Activated naive CD4-positive, alpha-beta T cell treated with anti-CD3 and anti-CD28 coated beads, Interleukin-2, amount 10 ng/mL, durations not matched to agents 7 days and 5 days (primary cell): ENCODE results near the gene MOCS1.

Experiments used
- CTCF ChIA-PET: fragments of 350-600 bp; sonication (Branson Sonifier 250); formaldehyde crosslinking; loops from one replicate; lab custom pipeline; 2021; ENCODE audit warnings: antibody characterized with exemption; lab: Charles Lee
- DNase-seq: peaks from one replicate; pipeline ENCODE4 v3.0.0-alpha.2; 2020
- H3K27ac Mint-ChIP-seq: one replicate; pipeline ENCODE4 v1.8.0; 2021; ENCODE audit warnings: mild to moderate bottlenecking, moderate library complexity, mixed read lengths
- H3K27me3 Mint-ChIP-seq: one replicate; pipeline ENCODE4 v1.8.0; 2021; ENCODE audit warnings: mild to moderate bottlenecking, mixed read lengths
- H3K36me3 Mint-ChIP-seq: one replicate; pipeline ENCODE4 v1.8.0; 2021; ENCODE audit warnings: mixed read lengths
- H3K4me1 Mint-ChIP-seq: one replicate; pipeline ENCODE4 v1.8.0; 2021; ENCODE audit warnings: mixed read lengths
- H3K4me3 Mint-ChIP-seq: one replicate; pipeline ENCODE4 v1.8.0; 2021; ENCODE audit warnings: mild to moderate bottlenecking, moderate library complexity, mixed read lengths
- H3K9me3 Mint-ChIP-seq: one replicate; pipeline ENCODE4 v1.8.0; 2021; ENCODE audit warnings: mixed read lengths

The MOCS1 gene

DNA sequence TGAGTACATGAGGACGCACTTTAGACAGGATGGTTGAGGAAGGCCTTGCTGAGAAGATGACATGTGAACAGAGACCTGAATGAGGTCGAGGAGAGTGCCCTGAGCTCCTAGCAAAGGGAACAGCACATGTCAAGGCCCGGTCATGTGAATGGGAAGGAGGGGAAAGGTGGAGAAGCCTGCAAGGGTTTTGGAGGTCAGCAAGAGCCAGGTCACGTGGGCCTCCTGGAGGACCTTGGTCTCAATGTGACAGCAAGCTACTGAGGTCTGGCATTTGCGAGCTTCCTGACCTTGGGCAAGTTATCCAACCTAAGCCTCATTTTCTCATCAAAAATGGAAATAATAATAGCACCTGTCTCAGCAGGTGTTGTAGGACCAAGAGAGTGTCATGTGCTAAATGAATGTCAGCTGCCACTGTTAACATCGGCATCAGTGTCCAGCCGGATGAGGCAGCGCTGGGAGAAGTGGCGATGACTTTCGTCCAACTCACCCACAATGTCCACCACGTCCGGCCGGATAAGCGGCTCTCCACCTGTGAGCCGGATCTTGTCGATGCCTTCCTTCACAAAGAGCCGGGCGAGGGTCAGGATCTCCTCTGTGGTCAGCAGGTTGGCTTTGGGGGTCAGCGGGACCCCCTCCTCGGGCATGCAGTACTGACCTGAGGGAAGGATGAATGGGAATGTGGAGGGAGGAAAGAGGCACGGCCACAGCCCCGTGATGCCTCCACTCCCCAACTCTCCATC lies 8.9 kb downstream of the MOCS1 start:
- Mint-ChIP-seq H3K27me3 (no peaks in the 10 kb centered on the region), H3K27ac (no peak overlapping the region), H3K4me3 (no peak overlapping the region), H3K36me3 (no peaks in the 10 kb centered on the region), H3K9me3 (peaks cover 5% of the 10 kb centered on the region), H3K4me1 (no peaks in the 10 kb centered on the region)
- no peak for DNase-seq
- CTCF ChIA-PET: no interaction called here

DNA sequence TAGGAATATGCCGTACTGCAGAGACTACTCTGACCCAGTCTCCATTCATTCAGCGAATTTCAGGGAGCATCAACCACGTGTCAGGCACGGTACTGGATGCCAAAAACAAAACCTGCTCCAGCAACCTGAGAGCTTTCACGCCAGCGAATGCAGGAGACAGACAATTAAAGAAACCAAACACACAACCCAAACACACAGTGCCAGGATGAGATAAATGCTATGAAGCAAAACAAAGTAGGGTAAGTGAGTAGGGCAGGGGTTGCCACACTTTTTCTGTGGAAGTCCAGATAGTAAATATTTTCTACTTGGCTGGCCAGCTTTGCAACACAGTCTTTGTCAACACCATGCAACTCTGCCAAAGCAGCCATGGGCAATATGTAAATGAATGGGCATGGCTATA lies 10.0 kb downstream of the MOCS1 start:
- H3K4me1 Mint-ChIP-seq: no peaks in the 10 kb centered on the region
- CTCF ChIA-PET: no interaction called here

DNA sequence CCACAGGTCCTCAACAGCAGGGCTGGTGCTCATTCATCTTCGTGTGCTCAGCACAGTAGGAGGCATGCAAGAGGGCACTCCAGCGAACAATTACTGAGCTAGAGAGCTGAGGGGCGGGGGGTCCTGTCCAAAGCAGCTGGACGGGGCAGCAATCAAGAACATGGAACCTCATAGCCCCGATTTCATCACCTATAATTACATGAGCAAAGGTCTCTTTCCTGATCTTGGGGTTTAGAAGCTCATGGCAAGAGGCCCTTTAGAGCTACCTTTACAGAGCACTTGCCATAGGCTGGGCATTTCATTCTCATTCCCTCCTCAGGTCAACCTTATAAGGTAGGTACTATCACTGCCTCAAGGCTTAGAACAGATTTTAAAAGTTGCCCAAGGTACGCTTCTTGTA lies 10.4 kb downstream of the MOCS1 start:
- Mint-ChIP-seq H3K27ac (no peak overlapping the region), H3K36me3 (no peaks in the 10 kb centered on the region), H3K9me3 (peaks cover 5% of the 10 kb centered on the region), H3K27me3 (no peaks in the 10 kb centered on the region), H3K4me1 (no peaks in the 10 kb centered on the region), H3K4me3 (no peak overlapping the region)
- no peak for DNase-seq
- CTCF ChIA-PET: interaction anchor here (0.6 kb wide), 1 partner anchor 1790 kb away, joined by 4 read pairs; no protein-coding TSS in a partner anchor

More for the DNA sequence above, 10.0 kb downstream of the MOCS1 start:
- Mint-ChIP-seq H3K36me3 (no peaks in the 10 kb centered on the region), H3K9me3 (peaks cover 5% of the 10 kb centered on the region), H3K27me3 (no peaks in the 10 kb centered on the region), H3K4me3 (no peak overlapping the region), H3K27ac (no peak overlapping the region)
- no peak for DNase-seq

DNA sequence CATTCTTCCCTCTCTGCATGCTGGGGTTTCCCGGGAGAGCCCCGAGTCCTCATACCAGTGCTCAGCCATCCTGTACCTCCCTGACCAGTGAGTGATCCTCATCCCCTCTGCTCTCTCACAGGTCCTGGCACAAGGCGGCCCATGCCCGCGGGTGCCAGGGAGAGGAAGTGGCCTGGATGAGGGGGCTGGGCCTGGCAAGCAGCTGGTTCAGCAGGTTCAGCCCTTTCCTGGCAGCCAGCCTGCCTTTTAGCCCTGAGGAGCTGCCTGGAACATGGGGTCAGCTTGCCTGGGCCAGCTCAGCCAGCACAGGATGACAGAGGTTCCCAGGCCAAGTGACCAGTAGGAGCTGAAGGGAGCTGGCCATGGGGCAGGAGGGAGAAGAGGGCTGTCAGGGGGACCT lies 10.9 kb downstream of the MOCS1 start:
- Mint-ChIP-seq H3K4me3 (no peak overlapping the region), H3K27me3 (no peaks in the 10 kb centered on the region), H3K9me3 (peaks cover 5% of the 10 kb centered on the region), H3K4me1 (no peaks in the 10 kb centered on the region), H3K27ac (no peak overlapping the region), H3K36me3 (no peaks in the 10 kb centered on the region)
- CTCF ChIA-PET: interaction anchor here (0.6 kb wide), 1 partner anchor 1790 kb away, joined by 4 read pairs; no protein-coding TSS in a partner anchor
- DNase-seq: no peak

DNA sequence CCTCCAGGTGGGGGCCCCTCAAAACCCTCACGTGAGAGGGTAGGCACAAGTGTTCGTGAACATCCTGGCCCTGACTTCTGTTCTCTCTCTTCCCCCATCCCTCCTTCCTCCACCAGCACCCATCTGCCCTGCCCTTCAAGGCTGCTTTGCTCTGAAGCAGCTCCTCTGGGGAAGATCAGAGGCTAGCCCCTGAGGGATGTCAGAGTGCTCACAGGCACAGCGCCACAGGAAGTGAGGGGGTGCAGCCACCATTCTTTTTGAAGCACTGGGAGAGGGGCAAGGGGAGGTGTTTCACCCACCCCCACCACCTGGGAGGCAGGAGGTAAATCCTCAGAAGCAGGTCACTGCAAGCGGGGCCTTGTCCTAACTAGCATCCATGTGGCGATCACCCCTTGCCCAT lies 11.4 kb downstream of the MOCS1 start:
- H3K4me3 Mint-ChIP-seq: no peak overlapping the region
- CTCF ChIA-PET: no interaction called here
- no peaks in the 10 kb centered on the region for H3K36me3 Mint-ChIP-seq
- DNase-seq: no peak
- no peak overlapping the region for H3K27ac Mint-ChIP-seq
- peaks cover 5% of the 10 kb centered on the region for H3K9me3 Mint-ChIP-seq
- H3K27me3 Mint-ChIP-seq: no peaks in the 10 kb centered on the region
- no peaks in the 10 kb centered on the region for H3K4me1 Mint-ChIP-seq

DNA sequence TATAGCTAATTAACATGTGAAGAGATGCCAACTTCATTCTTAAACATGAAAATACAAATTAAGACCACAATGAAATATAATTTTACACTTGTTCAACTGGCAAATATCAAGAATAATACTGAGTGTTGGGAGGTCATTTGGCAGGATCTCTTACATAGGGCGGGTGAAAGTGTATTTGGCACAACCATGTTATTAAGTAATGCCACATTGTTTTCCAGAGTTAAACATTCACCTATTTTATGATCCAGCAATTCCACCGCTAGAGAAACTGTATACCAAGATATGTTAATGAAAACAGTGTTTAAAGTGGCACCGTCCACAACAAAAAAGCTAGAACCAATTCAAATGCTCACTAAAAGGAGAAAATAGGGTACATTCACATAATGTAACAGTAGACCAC lies 14.1 kb downstream of the MOCS1 start:
- DNase-seq: no peak
- Mint-ChIP-seq H3K4me3 (no peak overlapping the region), H3K27ac (no peak overlapping the region), H3K9me3 (no peaks in the 10 kb centered on the region), H3K27me3 (no peaks in the 10 kb centered on the region), H3K4me1 (no peaks in the 10 kb centered on the region), H3K36me3 (no peaks in the 10 kb centered on the region)
- CTCF ChIA-PET: no interaction called here

DNA sequence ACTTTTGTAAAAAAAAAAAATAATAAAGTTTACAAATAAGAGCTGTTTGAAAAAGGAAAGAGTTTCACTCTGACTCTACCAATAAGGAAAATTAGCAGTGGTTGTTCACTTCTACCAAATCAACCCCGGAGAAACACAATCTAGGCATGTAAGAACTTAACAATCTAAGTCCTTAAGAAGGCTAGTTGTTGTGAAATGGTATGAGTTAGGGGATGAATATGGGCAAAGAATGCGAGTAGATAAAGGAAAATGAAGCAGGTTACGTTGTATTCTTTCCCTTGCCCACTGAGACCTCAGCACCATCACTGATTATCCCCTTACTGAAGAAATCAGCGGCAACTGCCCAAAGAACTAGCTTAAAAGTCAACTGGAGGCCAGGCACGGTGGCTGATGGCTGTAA lies 15.4 kb downstream of the MOCS1 start:
- H3K4me3 Mint-ChIP-seq: no peak overlapping the region
- no peaks in the 10 kb centered on the region for H3K36me3 Mint-ChIP-seq
- DNase-seq: no peak
- no peaks in the 10 kb centered on the region for H3K27me3 Mint-ChIP-seq
- H3K4me1 Mint-ChIP-seq: no peaks in the 10 kb centered on the region
- no peaks in the 10 kb centered on the region for H3K9me3 Mint-ChIP-seq
- CTCF ChIA-PET: no interaction called here
- H3K27ac Mint-ChIP-seq: no peak overlapping the region

DNA sequence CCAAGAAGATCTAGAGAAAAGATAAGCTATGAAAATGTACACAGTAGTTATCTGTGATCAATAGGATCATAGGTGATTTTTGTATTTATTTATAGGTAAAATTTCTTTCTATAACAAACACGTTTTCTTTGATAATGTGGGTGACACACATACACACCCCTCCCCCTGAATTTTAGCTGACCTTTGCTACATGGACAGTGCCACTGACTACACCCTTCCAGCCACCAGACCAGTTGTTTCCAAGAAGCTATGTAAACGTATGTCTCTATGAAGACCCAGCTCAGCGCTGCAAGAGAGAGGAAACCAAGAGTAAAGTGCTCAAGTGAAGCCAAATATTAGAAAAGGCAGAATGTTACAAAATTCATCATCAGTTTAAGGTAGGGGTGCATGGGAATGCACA lies 16.3 kb downstream of the MOCS1 start:
- DNase-seq: no peak
- no peaks in the 10 kb centered on the region for H3K4me1 Mint-ChIP-seq
- no peaks in the 10 kb centered on the region for H3K36me3 Mint-ChIP-seq
- CTCF ChIA-PET: no interaction called here
- no peaks in the 10 kb centered on the region for H3K27me3 Mint-ChIP-seq
- H3K9me3 Mint-ChIP-seq: no peaks in the 10 kb centered on the region
- no peak overlapping the region for H3K4me3 Mint-ChIP-seq
- no peak overlapping the region for H3K27ac Mint-ChIP-seq

DNA sequence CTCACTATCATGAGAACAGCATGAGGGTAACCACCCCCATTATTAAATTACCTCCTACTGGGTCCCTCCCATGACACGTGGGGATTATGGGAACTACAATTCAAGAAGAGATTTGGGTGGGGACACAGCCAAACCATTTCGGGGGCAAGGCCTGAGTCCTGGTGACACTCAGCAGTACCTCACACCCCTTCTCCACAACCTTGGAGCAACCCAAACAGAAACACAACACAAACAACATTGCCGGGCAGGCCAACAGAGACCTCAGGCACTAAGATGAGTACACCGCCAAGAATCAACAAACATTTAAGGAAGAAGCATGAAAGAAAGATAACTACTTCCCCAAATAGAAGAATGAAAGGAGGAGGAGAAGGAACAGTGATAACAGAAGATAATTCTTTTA lies 16.9 kb downstream of the MOCS1 start:
- no peaks in the 10 kb centered on the region for H3K4me1 Mint-ChIP-seq
- CTCF ChIA-PET: no interaction called here
- H3K27ac Mint-ChIP-seq: no peak overlapping the region

DNA sequence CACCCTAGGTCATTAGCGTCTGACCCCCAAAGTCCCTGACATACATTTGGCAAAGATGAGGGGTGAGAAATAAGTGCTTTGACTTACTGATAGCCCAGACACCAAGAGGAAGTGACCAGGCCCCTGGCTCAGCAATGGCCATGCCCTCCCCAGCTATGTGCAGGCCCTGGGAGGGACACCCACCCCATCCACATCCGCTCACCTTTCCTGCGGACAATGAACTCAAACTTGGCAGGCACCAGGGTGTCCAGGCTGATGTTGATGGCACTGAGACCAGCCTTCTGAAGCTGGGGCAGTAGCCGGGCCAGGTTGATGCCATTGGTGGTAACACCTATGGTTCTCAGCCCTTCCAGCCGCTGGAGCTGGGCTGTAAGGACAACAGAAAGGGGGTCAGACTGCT lies 18.4 kb downstream of the MOCS1 start:
- no peaks in the 10 kb centered on the region for H3K36me3 Mint-ChIP-seq
- H3K27me3 Mint-ChIP-seq: no peaks in the 10 kb centered on the region
- CTCF ChIA-PET: no interaction called here
- DNase-seq: no peak
- no peak overlapping the region for H3K4me3 Mint-ChIP-seq
- no peaks in the 10 kb centered on the region for H3K9me3 Mint-ChIP-seq
- no peaks in the 10 kb centered on the region for H3K4me1 Mint-ChIP-seq
- no peak overlapping the region for H3K27ac Mint-ChIP-seq

More for the DNA sequence above, 16.9 kb downstream of the MOCS1 start:
- no peaks in the 10 kb centered on the region for H3K27me3 Mint-ChIP-seq
- H3K4me3 Mint-ChIP-seq: no peak overlapping the region
- no peaks in the 10 kb centered on the region for H3K9me3 Mint-ChIP-seq
- no peak for DNase-seq
- H3K36me3 Mint-ChIP-seq: no peaks in the 10 kb centered on the region

DNA sequence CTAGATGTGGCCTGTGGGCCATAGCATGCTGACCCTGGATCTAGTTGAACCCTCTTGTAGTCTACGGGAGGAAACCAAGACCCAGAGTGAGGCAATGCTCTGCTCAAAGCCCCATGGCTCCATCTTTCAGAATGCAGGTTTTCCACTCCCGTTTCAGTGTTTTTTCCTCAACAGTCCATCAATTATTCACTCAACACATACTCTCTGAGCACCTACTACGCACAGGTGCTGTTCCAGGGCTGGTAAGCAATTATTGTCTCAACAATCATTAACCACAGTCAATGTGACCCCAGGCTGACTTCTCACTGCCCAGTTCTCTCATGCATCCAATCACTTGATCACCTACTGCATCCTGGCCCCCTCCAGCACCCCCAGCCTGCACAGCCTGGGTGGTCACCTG lies 20.0 kb downstream of the MOCS1 start:
- CTCF ChIA-PET: no interaction called here
- Mint-ChIP-seq H3K27ac (no peak overlapping the region), H3K4me3 (no peak overlapping the region), H3K36me3 (no peaks in the 10 kb centered on the region), H3K9me3 (no peaks in the 10 kb centered on the region), H3K4me1 (no peaks in the 10 kb centered on the region), H3K27me3 (no peaks in the 10 kb centered on the region)
- DNase-seq: no peak

DNA sequence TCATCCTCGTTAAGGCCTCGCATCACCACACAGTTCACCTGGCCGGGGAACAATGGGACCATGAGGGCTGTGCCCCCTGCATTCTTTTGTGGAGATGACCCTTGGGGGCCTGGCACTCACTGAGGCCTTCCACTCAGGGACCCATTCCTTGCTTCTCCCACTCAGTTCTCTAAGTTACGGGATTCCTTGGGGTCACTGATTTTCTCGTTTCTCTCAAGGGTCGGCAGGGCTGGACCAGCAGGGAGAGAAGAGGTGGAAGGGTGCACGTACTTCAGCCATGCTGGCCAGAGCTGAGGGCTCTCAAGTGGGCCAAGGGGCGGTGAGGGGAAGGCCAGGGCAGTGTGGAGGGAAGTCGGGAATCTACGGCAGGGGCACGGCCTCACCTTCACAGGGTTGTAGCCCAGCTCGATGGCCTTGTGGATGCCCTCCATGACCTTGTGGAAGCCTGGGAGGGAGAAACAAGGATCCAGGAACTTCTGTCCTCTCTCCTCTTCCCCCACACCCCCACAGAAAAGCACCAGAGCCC lies 20.8 kb downstream of the MOCS1 start:
- Mint-ChIP-seq H3K4me1 (no peaks in the 10 kb centered on the region), H3K36me3 (no peaks in the 10 kb centered on the region), H3K27ac (no peak overlapping the region), H3K9me3 (no peaks in the 10 kb centered on the region), H3K27me3 (no peaks in the 10 kb centered on the region), H3K4me3 (no peak overlapping the region)
- CTCF ChIA-PET: interaction anchor here (1.0 kb wide), 1 partner anchor 9 kb away, joined by 4 read pairs; no protein-coding TSS in a partner anchor
- DNase-seq: no peak

DNA sequence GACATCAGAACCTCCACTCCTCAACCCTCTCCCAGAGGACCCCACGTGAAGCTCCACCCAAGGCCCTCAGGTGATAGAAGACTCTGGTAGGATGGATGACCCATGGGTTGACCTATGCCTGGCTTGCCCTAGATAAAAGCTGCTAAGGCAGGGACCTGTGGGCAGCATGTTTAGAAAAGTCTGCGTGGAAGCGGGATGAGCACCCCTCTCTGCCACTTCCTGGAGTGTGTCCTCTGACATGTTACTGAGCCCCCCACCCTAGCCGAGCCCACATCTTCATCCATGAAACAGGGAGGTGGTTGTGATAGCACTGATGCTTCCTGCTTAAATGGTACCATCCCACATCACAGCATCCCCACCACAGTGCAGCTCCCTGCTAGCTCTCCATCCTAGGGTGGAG lies 21.8 kb downstream of the MOCS1 start:
- Mint-ChIP-seq H3K27ac (no peak overlapping the region), H3K36me3 (no peaks in the 10 kb centered on the region), H3K4me1 (no peaks in the 10 kb centered on the region), H3K4me3 (no peak overlapping the region), H3K27me3 (no peaks in the 10 kb centered on the region), H3K9me3 (no peaks in the 10 kb centered on the region)
- CTCF ChIA-PET: interaction anchor here (1.0 kb wide), 1 partner anchor 8 kb away, joined by 4 read pairs; no protein-coding TSS in a partner anchor
- DNase-seq: no peak

DNA sequence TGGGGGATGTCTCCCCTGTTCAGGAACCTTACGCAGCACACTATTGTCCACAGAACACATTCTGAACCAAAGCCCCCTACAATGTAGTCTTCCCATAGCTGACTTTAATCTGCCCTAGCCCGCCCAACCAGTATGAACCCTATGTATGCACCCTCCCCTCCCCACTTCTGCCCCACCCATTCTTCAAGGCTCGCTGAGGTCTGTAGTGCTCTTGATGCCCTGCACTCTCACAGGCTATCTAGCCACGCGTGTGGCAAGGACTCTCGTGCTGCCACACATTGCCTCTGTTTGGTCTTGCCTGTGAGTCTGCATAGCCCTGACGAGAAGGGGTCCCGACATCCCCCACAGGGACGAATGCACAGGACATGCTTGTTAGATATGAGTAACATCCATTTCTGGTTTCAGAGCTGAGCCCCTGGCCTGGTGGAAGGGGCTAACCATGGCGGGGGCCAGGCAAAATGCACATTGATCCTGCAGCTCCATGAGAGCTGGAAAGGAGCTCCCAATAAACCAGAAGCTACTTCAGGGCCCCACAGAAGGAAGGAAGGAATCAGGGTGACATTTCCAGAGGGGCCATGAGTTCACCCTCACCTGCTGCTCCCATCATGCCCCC lies 22.6 kb downstream of the MOCS1 start:
- CTCF ChIA-PET: no interaction called here
- H3K27ac Mint-ChIP-seq: no peak overlapping the region
- DNase-seq: no peak

DNA sequence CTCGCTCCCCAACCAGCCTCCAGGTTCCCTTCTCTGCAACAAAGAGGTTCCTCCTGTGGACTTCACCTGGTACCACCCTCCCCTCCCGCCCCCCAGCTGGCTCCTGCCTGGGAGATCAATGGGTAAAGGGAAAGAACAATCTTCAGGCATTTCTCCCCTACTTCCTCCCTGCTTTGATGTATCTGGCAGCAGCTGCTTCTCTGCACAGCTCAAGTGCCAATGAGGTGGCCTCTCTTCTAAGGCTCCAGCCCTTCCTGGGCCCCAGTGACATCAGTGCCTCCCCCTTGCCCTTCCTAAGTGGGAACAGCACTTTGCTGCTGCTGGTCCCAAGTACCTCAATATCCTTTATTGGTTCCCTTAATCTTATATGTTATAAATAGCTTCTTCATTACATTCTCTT lies 23.5 kb downstream of the MOCS1 start:
- CTCF ChIA-PET: no interaction called here
- no peaks in the 10 kb centered on the region for H3K4me1 Mint-ChIP-seq
- no peak for DNase-seq
- H3K27ac Mint-ChIP-seq: no peak overlapping the region
- no peaks in the 10 kb centered on the region for H3K9me3 Mint-ChIP-seq
- no peaks in the 10 kb centered on the region for H3K27me3 Mint-ChIP-seq
- no peaks in the 10 kb centered on the region for H3K36me3 Mint-ChIP-seq
- no peak overlapping the region for H3K4me3 Mint-ChIP-seq

More for the DNA sequence above, 22.6 kb downstream of the MOCS1 start:
- Mint-ChIP-seq H3K4me1 (no peaks in the 10 kb centered on the region), H3K36me3 (no peaks in the 10 kb centered on the region), H3K4me3 (no peak overlapping the region), H3K9me3 (no peaks in the 10 kb centered on the region), H3K27me3 (no peaks in the 10 kb centered on the region)
